Panc1 (cell line): ENCODE data around the gene TMOD4. TPM values are rescaled to one million over a fixed set of nuclear protein-coding genes. Genes with fewer than 3 reads are reported as not detected.

Source experiments
- ATAC-seq: fragments of 200-7000 bp; cut with Tn5 transposase; 2 replicates; pipeline ENCODE4 v1.9.1; 2020; ENCODE audit warnings: mild to moderate bottlenecking, moderate library complexity
- BruUV-seq: library from RNA; stranded (reverse); fragments of 400-500 nt; replicated peaks from 2 replicates; lab custom pipeline; 2021; lab: Mats Ljungman, UMichigan
- CTCF ChIA-PET: fragments of 300-600 bp; sonication (Branson Sonifier 250); formaldehyde crosslinking; loops from one replicate; lab custom pipeline; 2022; ENCODE audit warnings: antibody characterized with exemption; lab: Charles Lee
- POLR2A ChIA-PET: fragments of 300-600 bp; sonication (Branson Sonifier 250); formaldehyde crosslinking; loops from one replicate; lab custom pipeline; 2022; ENCODE audit warnings: antibody characterized with exemption; lab: Charles Lee
- DNase-seq: peaks from one replicate; pipeline ENCODE4 v3.0.0-alpha.2; 2010; ENCODE audit warnings: low read depth, low spot score
- H3K27ac ChIP-seq: 2 replicates; pipeline ENCODE4 v1.5.1; 2011; ENCODE audit warnings: mild to moderate bottlenecking, low read length, inconsistent platforms
- H3K27me3 ChIP-seq: fragments of 200-500 bp; sonication (Bioruptor generic); 2 replicates; pipeline ENCODE4 v1.6.0; 2014; ENCODE audit warnings: low read length, inconsistent platforms; ENCODE audit not compliant: control insufficient read depth, insufficient read depth
- H3K36me3 ChIP-seq: fragments of 200-500 bp; sonication (Bioruptor generic); 2 replicates; pipeline ENCODE4 v1.5.1; 2014; ENCODE audit warnings: inconsistent platforms, mild to moderate bottlenecking, low read length, moderate library complexity; ENCODE audit not compliant: control insufficient read depth, insufficient read depth
- H3K4me1 ChIP-seq: 2 replicates; pipeline ENCODE4 v1.5.1; 2011; ENCODE audit warnings: inconsistent platforms, mild to moderate bottlenecking, low read length, moderate library complexity; ENCODE audit not compliant: control insufficient read depth, insufficient read depth
- H3K4me3 ChIP-seq, 2 experiments: 2 replicates each; pipeline ENCODE4 v1.5.1; 2011 to 2012; ENCODE audit warnings: low read depth in 2 of 2, low read length in 2 of 2, mild to moderate bottlenecking in 2 of 2, inconsistent platforms in 1 of 2, moderate library complexity in 1 of 2
- H3K9me3 ChIP-seq: fragments of 200-500 bp; sonication (Bioruptor generic); 2 replicates; pipeline ENCODE4 v1.5.1; 2014; ENCODE audit warnings: low read depth, mild to moderate bottlenecking, inconsistent platforms, low read length, moderate library complexity; ENCODE audit not compliant: control insufficient read depth, insufficient read depth
- POLR2AphosphoS5 ChIP-seq: IDR thresholded peaks from 2 replicates; pipeline ENCODE4 v1.6.1; 2012; ENCODE audit warnings: mild to moderate bottlenecking, low read depth, low read length, moderate library complexity
- SIN3A ChIP-seq: IDR thresholded peaks from 2 replicates; pipeline ENCODE4 v1.6.1; 2012; ENCODE audit warnings: low read depth, mild to moderate bottlenecking, low read length, moderate library complexity, borderline replicate concordance; ENCODE audit not compliant: insufficient read depth
- TCF7L2 ChIP-seq: IDR thresholded peaks from 2 replicates; pipeline ENCODE4 v1.6.1; 2011; ENCODE audit warnings: mild to moderate bottlenecking, low read depth, low read length, inconsistent platforms
- in situ Hi-C: cut with HindIII; loops from 2 replicates; pipeline ENCODE4 v1.10.0; 2016; ENCODE audit warnings: low sequenced_read_pairs, low pct_unique_long_range_greater_than_20kb
- intact Hi-C: fragments of 100-400 bp; cut with micrococcal nuclease; formaldehyde crosslinking; loops from one replicate; pipeline ENCODE4 v1.10.0; 2022; ENCODE audit not compliant: unreplicated experiment
- total RNA-seq: library from RNA; stranded (reverse); gene quantifications from one replicate; pipeline ENCODE4 v1.2.1, GENCODE V29; 2021; ENCODE audit not compliant: unreplicated experiment
- TF ChIP-seq, protein P1 (sequence below), 2 experiments: IDR thresholded peaks; 2 replicates each; pipeline ENCODE4 v1.6.1; 2011 to 2012; ENCODE audit warnings: low read depth in 2 of 2, control low read depth in 1 of 2, low read length in 1 of 2, mild to moderate bottlenecking in 1 of 2, moderate library complexity in 1 of 2; ENCODE audit not compliant: insufficient read depth in 1 of 2
- TF ChIP-seq, protein P2 (sequence below): fragments of 450-650 bp; IDR thresholded peaks from 2 replicates; pipeline ENCODE4 v1.5.1; 2017; ENCODE audit warnings: mild to moderate bottlenecking

TMOD4 gene
- total RNA-seq, 1 experiment from 2014 or later: 0.80 TPM

DNA sequence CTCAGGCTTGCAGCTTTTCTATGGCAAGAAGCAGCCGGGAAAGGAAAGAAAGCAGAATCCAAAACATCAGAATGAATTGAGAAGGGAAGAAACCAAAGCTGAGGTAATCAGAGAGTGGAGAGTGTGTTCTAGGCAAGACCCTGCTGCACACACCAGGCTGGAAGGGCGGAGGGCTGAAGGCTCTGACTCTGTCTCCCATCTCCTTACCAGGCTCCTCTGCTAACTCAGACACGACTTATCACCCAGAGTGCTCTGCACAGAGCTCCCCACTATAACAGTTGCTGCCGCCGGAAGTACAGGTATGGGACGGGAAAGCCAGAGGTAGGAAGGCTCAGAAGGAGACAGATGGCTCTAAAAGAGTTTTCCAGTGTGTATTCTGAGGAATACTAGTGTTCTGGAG is 8.7 kb downstream of the TMOD4 start:
- ATAC-seq: no peak
- no TSS peak for BruUV-seq
- Histone ChIP-seq H3K9me3 (no peaks in the 10 kb centered on the region), H3K27ac (peak overlapping the region; percentile 99), H3K36me3 (peaks cover 9% of the 10 kb centered on the region), H3K4me1 (peaks cover 16% of the 10 kb centered on the region), H3K4me3 (peak overlapping the region; percentile 83 to 92), H3K27me3 (no peaks in the 10 kb centered on the region)
- DNase-seq: no peak
- in situ Hi-C loops (no loop called here), intact Hi-C loops (no loop called here)
- ChIA-PET POLR2A (no interaction called here), CTCF (no interaction called here)
- TF ChIP-seq POLR2AphosphoS5: no peak
- TF ChIP-seq, protein P1, sequence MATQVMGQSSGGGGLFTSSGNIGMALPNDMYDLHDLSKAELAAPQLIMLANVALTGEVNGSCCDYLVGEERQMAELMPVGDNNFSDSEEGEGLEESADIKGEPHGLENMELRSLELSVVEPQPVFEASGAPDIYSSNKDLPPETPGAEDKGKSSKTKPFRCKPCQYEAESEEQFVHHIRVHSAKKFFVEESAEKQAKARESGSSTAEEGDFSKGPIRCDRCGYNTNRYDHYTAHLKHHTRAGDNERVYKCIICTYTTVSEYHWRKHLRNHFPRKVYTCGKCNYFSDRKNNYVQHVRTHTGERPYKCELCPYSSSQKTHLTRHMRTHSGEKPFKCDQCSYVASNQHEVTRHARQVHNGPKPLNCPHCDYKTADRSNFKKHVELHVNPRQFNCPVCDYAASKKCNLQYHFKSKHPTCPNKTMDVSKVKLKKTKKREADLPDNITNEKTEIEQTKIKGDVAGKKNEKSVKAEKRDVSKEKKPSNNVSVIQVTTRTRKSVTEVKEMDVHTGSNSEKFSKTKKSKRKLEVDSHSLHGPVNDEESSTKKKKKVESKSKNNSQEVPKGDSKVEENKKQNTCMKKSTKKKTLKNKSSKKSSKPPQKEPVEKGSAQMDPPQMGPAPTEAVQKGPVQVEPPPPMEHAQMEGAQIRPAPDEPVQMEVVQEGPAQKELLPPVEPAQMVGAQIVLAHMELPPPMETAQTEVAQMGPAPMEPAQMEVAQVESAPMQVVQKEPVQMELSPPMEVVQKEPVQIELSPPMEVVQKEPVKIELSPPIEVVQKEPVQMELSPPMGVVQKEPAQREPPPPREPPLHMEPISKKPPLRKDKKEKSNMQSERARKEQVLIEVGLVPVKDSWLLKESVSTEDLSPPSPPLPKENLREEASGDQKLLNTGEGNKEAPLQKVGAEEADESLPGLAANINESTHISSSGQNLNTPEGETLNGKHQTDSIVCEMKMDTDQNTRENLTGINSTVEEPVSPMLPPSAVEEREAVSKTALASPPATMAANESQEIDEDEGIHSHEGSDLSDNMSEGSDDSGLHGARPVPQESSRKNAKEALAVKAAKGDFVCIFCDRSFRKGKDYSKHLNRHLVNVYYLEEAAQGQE (IDR thresholded peaks at IDR 0.05; ENCODE audit: insufficient read depth in 1 of 2, low read depth in 2 of 2, low read length in 1 of 2): no peak
- TF ChIP-seq, protein P2, sequence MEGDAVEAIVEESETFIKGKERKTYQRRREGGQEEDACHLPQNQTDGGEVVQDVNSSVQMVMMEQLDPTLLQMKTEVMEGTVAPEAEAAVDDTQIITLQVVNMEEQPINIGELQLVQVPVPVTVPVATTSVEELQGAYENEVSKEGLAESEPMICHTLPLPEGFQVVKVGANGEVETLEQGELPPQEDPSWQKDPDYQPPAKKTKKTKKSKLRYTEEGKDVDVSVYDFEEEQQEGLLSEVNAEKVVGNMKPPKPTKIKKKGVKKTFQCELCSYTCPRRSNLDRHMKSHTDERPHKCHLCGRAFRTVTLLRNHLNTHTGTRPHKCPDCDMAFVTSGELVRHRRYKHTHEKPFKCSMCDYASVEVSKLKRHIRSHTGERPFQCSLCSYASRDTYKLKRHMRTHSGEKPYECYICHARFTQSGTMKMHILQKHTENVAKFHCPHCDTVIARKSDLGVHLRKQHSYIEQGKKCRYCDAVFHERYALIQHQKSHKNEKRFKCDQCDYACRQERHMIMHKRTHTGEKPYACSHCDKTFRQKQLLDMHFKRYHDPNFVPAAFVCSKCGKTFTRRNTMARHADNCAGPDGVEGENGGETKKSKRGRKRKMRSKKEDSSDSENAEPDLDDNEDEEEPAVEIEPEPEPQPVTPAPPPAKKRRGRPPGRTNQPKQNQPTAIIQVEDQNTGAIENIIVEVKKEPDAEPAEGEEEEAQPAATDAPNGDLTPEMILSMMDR: no peak

DNA sequence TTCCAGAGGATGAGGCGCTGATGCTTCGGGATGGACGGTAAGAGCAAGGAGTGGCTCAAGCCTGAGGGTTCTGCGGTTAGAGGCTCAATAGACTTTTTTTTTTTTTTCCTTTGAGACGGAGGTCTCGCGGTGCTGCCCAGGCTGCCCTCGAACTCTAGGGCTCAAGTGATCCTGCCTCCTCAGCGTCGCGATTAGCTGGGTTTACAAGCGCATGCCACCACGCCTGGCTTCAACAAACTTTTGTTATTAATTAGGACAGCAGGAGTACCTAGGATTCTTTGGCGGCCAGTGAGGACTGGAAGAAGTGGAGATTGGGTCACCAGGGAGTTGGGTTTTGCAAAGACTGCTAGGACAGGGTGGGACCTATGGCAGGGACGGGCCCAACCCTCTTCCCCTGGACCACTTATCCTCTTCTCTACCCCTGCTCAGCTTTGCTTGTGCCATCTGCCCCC is 9.2 kb downstream of the TMOD4 start:
- ATAC-seq (no peak), DNase-seq (no peak)
- TF ChIP-seq SIN3A (no peak), TCF7L2 (no peak), POLR2AphosphoS5 (no peak)
- TF ChIP-seq, protein P1 (IDR thresholded peaks at IDR 0.05; ENCODE audit: insufficient read depth in 1 of 2, low read depth in 2 of 2, low read length in 1 of 2): no peak
- TF ChIP-seq, protein P2: no peak
- in situ Hi-C loops: no loop called here
- POLR2A ChIA-PET: interaction anchor here (0.6 kb wide), 1 partner anchor 62 kb away, joined by 3 read pairs; no protein-coding TSS in a partner anchor
- H3K4me3 ChIP-seq: peak overlapping the region; percentile 83 to 92
- CTCF ChIA-PET: interaction anchor here (0.6 kb wide), 1 partner anchor 57 kb away, joined by 7 read pairs; no protein-coding TSS in a partner anchor
- intact Hi-C loops: no loop called here
- no peaks in the 10 kb centered on the region for H3K27me3 ChIP-seq
- H3K27ac ChIP-seq: peak overlapping the region; percentile 99
- peaks cover 16% of the 10 kb centered on the region for H3K4me1 ChIP-seq
- no TSS peak for BruUV-seq
- H3K9me3 ChIP-seq: no peaks in the 10 kb centered on the region
- H3K36me3 ChIP-seq: peaks cover 9% of the 10 kb centered on the region
